Fibroblast of skin of left biceps (primary cell): ENCODE measurements around the gene HSPBP1.
"Not testable (repeated sequence)": the region's sequence is repeated elsewhere in the genome, so short reads cannot be mapped to it uniquely, and the experiment has no call there.

ENCODE experiments used
- DNase-seq, 2 experiments: peaks; one replicate each; pipeline ENCODE4 v3.0.0-alpha.2; 2013; ENCODE audit warnings: low read depth in 2 of 2

HSPBP1 gene

GRCh38 chr19:55239004-55239403, 40.9 kb downstream of the HSPBP1 start:
- DNase-seq, result no peak

GRCh38 chr19:55238030-55238429, 41.9 kb downstream of the HSPBP1 start:
- DNase-seq, result no peak

- DNase-seq, result no peak
Measured at GRCh38 chr19:55232986-55233385, 46.9 kb downstream of the HSPBP1 start.

- DNase-seq, result no peak
Measured at GRCh38 chr19:55232286-55232602, 47.7 kb downstream of the HSPBP1 start.

GRCh38 chr19:55231391-55232285, 48.3 kb downstream of the HSPBP1 start:
- DNase-seq, result no peak

- no peak for DNase-seq
Measured at GRCh38 chr19:55230780-55231179, 49.1 kb downstream of the HSPBP1 start.

GRCh38 chr19:55230329-55230728, 49.6 kb downstream of the HSPBP1 start:
- DNase-seq, result no peak

- DNase-seq, result no peak
Measured at GRCh38 chr19:55229789-55230182, 50.1 kb downstream of the HSPBP1 start.

- DNase-seq, result no peak
Measured at GRCh38 chr19:55229145-55229788, 50.6 kb downstream of the HSPBP1 start.

GRCh38 chr19:55228403-55229031, 51.4 kb downstream of the HSPBP1 start, which contains the start of gene TMEM86B:
TSS of gene TMEM86B (minus strand) at chr19:55228763. CDS start at chr19:55228741, 22 bp downstream.
- no peak for DNase-seq

GRCh38 chr19:55228015-55228391, 51.9 kb downstream of the HSPBP1 start:
- DNase-seq, result no peak

- DNase-seq, result no peak
Measured at GRCh38 chr19:55227241-55228014, 52.5 kb downstream of the HSPBP1 start.

- DNase-seq, result no peak
Measured at GRCh38 chr19:55226788-55227187, 53.1 kb downstream of the HSPBP1 start.

GRCh38 chr19:55226273-55226672, 53.6 kb downstream of the HSPBP1 start:
- DNase-seq, result no peak

- no peak for DNase-seq
Measured at GRCh38 chr19:55225415-55225958, 54.4 kb downstream of the HSPBP1 start.

GRCh38 chr19:55224679-55225414, 55.1 kb downstream of the HSPBP1 start:
- not testable (repeated sequence) for DNase-seq

GRCh38 chr19:55224038-55224665, 55.8 kb downstream of the HSPBP1 start:
- DNase-seq, result no peak

- DNase-seq, result no peak
Measured at GRCh38 chr19:55223291-55224037, 56.4 kb downstream of the HSPBP1 start.

- no peak for DNase-seq
Measured at GRCh38 chr19:55220525-55220924, 59.4 kb downstream of the HSPBP1 start.
